Measurements from ENCODE around the gene FCMR.
A peak's percentile ranks its signal among the peaks of the same experiment; 100 is the strongest.

The FCMR gene

DNA sequence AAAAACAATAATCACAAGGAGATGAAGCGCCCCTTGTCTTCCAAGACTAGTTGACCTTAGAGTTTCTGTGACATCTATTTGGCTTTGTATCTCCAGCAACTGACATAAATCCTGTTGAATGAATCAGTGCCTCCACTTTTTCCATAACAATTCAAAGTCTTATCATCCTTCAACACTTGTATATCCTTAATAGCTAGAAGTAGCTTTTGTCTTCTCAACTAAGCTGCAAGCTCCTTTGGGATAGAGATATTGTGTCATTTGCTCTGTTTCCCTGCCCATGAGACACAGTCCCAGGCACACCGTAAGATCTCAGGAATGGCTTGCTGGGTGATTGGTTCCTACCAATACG, 18.8 kb upstream of the FCMR start:
- H3K4me3 ChIP-seq (replicated peaks; ENCODE audit: low read depth, low read length): no peak overlapping the region
- TF ChIP-seq, protein P1, sequence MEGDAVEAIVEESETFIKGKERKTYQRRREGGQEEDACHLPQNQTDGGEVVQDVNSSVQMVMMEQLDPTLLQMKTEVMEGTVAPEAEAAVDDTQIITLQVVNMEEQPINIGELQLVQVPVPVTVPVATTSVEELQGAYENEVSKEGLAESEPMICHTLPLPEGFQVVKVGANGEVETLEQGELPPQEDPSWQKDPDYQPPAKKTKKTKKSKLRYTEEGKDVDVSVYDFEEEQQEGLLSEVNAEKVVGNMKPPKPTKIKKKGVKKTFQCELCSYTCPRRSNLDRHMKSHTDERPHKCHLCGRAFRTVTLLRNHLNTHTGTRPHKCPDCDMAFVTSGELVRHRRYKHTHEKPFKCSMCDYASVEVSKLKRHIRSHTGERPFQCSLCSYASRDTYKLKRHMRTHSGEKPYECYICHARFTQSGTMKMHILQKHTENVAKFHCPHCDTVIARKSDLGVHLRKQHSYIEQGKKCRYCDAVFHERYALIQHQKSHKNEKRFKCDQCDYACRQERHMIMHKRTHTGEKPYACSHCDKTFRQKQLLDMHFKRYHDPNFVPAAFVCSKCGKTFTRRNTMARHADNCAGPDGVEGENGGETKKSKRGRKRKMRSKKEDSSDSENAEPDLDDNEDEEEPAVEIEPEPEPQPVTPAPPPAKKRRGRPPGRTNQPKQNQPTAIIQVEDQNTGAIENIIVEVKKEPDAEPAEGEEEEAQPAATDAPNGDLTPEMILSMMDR (IDR thresholded peaks at IDR 0.05; ENCODE audit: low read length, missing control alignments): no peak
- no peak for DNase-seq (ENCODE audit: low read depth)

DNA sequence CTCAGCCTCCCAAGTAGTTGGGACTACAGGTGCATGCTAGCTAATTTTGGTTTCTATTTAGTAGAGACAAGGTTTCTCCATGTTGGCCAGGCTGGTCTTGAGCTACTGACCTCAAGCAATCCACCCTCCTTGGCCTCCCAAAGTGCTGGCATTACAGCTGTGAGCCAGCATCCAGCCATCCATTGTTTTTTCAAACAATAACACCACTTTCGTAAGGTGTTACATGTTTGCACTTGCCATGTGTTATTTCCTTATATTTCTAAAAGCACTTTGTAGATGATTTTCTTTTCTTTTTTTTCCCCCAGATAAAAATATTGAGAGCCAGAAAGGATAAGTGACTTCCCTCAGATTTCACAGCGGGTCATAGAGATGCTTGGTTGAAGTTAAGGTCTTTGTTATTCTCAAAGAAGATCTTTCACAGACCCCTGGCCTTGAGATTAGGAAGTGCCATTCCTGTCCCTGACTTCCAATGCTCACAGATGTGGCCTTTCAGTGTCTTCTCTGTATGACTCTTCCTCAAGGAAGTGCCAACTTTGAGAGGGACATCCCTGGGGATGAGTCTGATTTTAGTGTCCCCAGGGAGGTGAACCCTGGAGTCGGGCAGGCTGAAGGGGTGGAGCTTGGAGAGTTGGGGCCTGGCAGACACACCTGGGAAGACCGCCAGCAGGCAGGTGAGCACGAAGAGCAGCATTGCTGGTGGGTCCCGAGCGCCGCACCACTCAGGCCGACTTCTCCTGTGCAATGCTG, 18.3 kb upstream of the FCMR start:
- TF ChIP-seq, protein P1 (IDR thresholded peaks at IDR 0.05; ENCODE audit: low read length, missing control alignments): no peak
- no peak overlapping the region for H3K4me3 ChIP-seq (replicated peaks; ENCODE audit: low read depth, low read length)
- no peak for DNase-seq (ENCODE audit: low read depth)

DNA sequence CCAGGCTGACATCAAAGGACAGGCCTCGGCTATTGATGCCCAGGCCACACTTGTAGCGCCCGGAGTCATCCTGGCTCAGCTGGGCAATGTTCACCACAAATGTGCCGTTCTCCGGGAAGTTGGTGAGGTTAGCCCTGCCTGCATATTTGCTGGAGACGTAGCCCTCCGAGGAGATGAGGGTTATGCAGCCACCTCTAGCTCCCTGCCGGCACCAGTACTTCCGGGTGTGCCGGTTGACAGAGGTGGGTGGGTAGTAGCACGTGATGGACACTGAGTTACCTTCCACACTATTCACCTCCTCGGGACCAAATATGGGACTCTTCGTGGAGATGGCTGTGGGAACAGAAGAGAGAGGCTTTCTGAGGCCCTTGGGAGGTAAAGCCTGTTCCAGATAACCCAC, 17.4 kb upstream of the FCMR start:
- TF ChIP-seq, protein P1 (IDR thresholded peaks at IDR 0.05; ENCODE audit: low read length, missing control alignments): no peak
- DNase-seq (ENCODE audit: low read depth): no peak
- no peak overlapping the region for H3K4me3 ChIP-seq (replicated peaks; ENCODE audit: low read depth, low read length)

DNA sequence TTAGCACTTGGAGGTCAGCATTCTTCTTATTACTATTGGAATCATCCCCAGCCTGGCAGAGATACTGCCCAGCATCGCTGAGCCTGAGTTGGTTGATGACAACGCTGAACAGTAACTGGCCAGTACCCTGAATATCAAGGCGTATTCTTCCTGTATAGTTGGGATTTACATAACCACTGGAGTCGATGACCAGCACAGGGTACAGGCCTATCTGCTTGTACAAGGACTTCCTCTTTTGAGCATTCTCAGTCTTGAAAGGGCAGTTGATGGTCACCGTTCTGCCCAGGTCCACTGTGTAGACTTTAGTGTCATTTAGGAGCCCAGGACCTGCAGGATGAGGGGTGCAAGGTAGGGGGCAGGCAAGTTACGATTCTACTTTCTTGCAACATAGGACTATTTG, 15.7 kb upstream of the FCMR start:
- H3K4me3 ChIP-seq (replicated peaks; ENCODE audit: low read depth, low read length): no peak overlapping the region
- TF ChIP-seq, protein P1 (IDR thresholded peaks at IDR 0.05; ENCODE audit: low read length, missing control alignments): no peak
- DNase-seq (ENCODE audit: low read depth): no peak

DNA sequence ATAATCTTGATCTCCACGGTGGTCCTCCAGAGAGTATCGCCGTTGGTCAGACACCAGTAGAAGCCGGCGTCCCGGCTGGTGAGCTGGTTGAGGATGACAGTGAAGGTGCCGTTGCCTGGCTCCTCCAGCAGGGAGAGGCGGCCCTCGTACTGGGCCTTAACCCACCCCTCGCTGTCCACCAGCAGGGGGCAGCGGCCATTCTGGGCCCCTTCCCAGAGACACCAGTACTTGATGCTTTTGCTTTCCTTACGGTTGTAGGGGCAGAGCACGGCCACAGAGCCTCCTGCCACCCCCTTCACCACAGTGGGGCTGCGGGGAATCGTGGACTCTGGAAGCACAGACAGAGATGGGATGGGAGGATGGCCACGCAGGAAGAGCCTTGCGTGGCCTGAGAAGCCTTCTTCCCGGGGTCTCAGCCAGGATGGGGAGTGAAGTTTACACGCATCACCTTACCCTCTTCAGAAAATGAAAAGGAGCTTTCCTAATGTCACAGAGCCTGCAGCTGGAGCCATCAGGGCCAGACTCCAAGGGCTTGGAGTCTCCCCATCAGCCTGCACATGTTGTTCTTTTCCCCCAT, 13.8 kb upstream of the FCMR start:
- TF ChIP-seq, protein P1 (IDR thresholded peaks at IDR 0.05; ENCODE audit: low read length, missing control alignments): peak; percentile 47
- DNase-seq (ENCODE audit: low read depth): peak; percentile 28
- no peak overlapping the region for H3K4me3 ChIP-seq (replicated peaks; ENCODE audit: low read depth, low read length)

DNA sequence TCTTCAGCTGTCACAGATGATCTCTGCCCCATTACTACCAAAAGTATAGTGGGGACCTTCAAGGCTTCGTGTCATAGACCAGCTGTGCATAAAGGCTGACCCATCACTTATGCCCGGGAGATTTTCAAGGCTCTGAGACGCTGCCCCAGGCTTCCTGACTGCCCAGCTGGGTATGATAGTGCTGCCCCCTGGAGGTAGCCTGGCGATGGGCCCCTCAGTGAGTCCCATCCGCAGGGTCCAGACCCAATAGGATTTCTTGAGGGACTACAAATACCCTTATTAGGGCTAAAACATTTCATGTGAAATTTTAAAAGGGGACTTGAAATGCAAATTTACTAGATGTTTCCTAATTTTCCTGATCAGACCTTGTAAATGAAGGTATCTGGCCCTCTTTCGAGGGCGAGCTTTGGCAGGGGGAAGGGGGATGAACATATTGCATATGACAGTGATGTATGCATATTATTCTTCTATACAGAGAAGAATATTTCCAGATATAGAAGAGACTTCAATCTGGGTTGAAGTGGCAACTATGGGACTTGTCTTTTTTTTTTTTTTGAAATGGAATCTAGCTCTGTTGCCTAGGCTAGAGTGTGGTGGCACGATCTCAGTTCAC, 11.7 kb upstream of the FCMR start:
- TF ChIP-seq, protein P1 (IDR thresholded peaks at IDR 0.05; ENCODE audit: low read length, missing control alignments): peak; percentile 50

More for the DNA sequence above, 11.7 kb upstream of the FCMR start:
- no peak for DNase-seq (ENCODE audit: low read depth)
- H3K4me3 ChIP-seq (replicated peaks; ENCODE audit: low read depth, low read length): no peak overlapping the region
